LNCAP (cell line): ENCODE results near the gene SOX2.

Source experiments
- CTCF ChIP-seq: fragments of 450-650 bp; IDR thresholded peaks from 2 replicates; pipeline ENCODE4 v1.5.1; 2017; ENCODE audit warnings: mild to moderate bottlenecking

The SOX2 gene

GRCh38 chr3:181711325-181712135 lies at the start of gene SOX2:
Gene SOX2, plus strand, starts transcription at chr3:181711925. Its CDS starts 436 bp downstream, at chr3:181712361.
- no peak for TF ChIP-seq CTCF

- TF ChIP-seq CTCF, result no peak
Measured at GRCh38 chr3:181683563-181683962, 28.2 kb upstream of the SOX2 start.

GRCh38 chr3:181687190-181687589 lies 24.5 kb upstream of the SOX2 start:
- TF ChIP-seq CTCF, result no peak

- TF ChIP-seq CTCF, result no peak
Measured at GRCh38 chr3:181687731-181688130, 24.0 kb upstream of the SOX2 start.

- TF ChIP-seq CTCF, result no peak
Measured at GRCh38 chr3:181689546-181689945, 22.2 kb upstream of the SOX2 start.

GRCh38 chr3:181690769-181691168 lies 21.0 kb upstream of the SOX2 start:
- no peak for TF ChIP-seq CTCF

- TF ChIP-seq CTCF, result no peak
Measured at GRCh38 chr3:181691901-181692300, 19.8 kb upstream of the SOX2 start.
